ENCODE results near the gene ACSM2B.
"Not testable (repeated sequence)": the region's sequence is repeated elsewhere in the genome, so short reads cannot be mapped to it uniquely, and the experiment has no call there.

ACSM2B gene

GRCh38 chr16:20592780-20593179 is 16.6 kb upstream of the ACSM2B start:
- not testable (repeated sequence) for DNase-seq

- not testable (repeated sequence) for DNase-seq
Observed at GRCh38 chr16:20589486-20589885, 13.3 kb upstream of the ACSM2B start.

- DNase-seq: not testable (repeated sequence)
Observed at GRCh38 chr16:20587645-20588074, 11.5 kb upstream of the ACSM2B start.

GRCh38 chr16:20586716-20587115 is 10.5 kb upstream of the ACSM2B start:
- not testable (repeated sequence) for DNase-seq

GRCh38 chr16:20586112-20586511 is 9.9 kb upstream of the ACSM2B start:
- not testable (repeated sequence) for DNase-seq

- not testable (repeated sequence) for DNase-seq
Observed at GRCh38 chr16:20580487-20581259, 4.5 kb upstream of the ACSM2B start.

GRCh38 chr16:20578091-20578490 is 1.9 kb upstream of the ACSM2B start:
- not testable (repeated sequence) for DNase-seq

- not testable (repeated sequence) for DNase-seq
Observed at GRCh38 chr16:20569117-20569651, 7.0 kb downstream of the ACSM2B start.

- no peak for DNase-seq
Observed at GRCh38 chr16:20568404-20568803, 7.8 kb downstream of the ACSM2B start.

GRCh38 chr16:20566864-20567263 is 9.3 kb downstream of the ACSM2B start:
- DNase-seq: no peak

GRCh38 chr16:20565334-20565733 is 10.8 kb downstream of the ACSM2B start:
- DNase-seq: not testable (repeated sequence)

GRCh38 chr16:20564218-20564617 is 11.9 kb downstream of the ACSM2B start:
- DNase-seq: not testable (repeated sequence)

GRCh38 chr16:20555628-20556027 is 20.5 kb downstream of the ACSM2B start:
- not testable (repeated sequence) for DNase-seq

GRCh38 chr16:20554689-20555088 is 21.5 kb downstream of the ACSM2B start:
- DNase-seq: not testable (repeated sequence)

GRCh38 chr16:20553493-20553892 is 22.7 kb downstream of the ACSM2B start:
- peak; percentile 6 for DNase-seq

GRCh38 chr16:20546951-20547350 is 29.2 kb downstream of the ACSM2B start:
- DNase-seq: not testable (repeated sequence)

GRCh38 chr16:20546278-20546853 is 29.8 kb downstream of the ACSM2B start:
- DNase-seq: not testable (repeated sequence)

- not testable (repeated sequence) for DNase-seq
Observed at GRCh38 chr16:20540603-20541316, 35.4 kb downstream of the ACSM2B start.

- DNase-seq: no peak
Observed at GRCh38 chr16:20538687-20539086, 37.5 kb downstream of the ACSM2B start.

GRCh38 chr16:20538181-20538580 is 38.0 kb downstream of the ACSM2B start:
- DNase-seq: no peak

- not testable (repeated sequence) for DNase-seq
Observed at GRCh38 chr16:20536669-20537068, 39.5 kb downstream of the ACSM2B start.

GRCh38 chr16:20532284-20532792 is 43.8 kb downstream of the ACSM2B start:
- DNase-seq: not testable (repeated sequence)

- not testable (repeated sequence) for DNase-seq
Observed at GRCh38 chr16:20531795-20532194, 44.4 kb downstream of the ACSM2B start.
